GM13977 (cell line): Measurements from ENCODE around the gene DUSP9.

Experiments
- DNase-seq: peaks from one replicate; pipeline ENCODE4 v3.0.0; 2012; ENCODE audit warnings: low spot score
- CTCF ChIP-seq: IDR thresholded peaks from 2 replicates; pipeline ENCODE4 v1.5.1; 2012; ENCODE audit warnings: mild to moderate bottlenecking, control low read depth; ENCODE audit not compliant: insufficient read depth; ENCODE audit errors: extremely low read depth, missing control alignments
- in situ Hi-C: fragments of 300-500 bp; cut with MboI; formaldehyde crosslinking; loops from one replicate; pipeline ENCODE4 v1.12.0; 2022; ENCODE audit warnings: low sequenced_read_pairs, low pct_unique_long_range_greater_than_20kb, mixed read lengths, inconsistent platforms; ENCODE audit not compliant: unreplicated experiment

Gene DUSP9

GRCh38 chrX:153610836-153611213, 36.2 kb upstream of the DUSP9 start:
- DNase-seq, result no peak
- in situ Hi-C loops, result no loop called here
- no peak for TF ChIP-seq CTCF

- TF ChIP-seq CTCF, result no peak
- DNase-seq, result no peak
- in situ Hi-C loops, result no loop called here
Measured at GRCh38 chrX:153611298-153612095, 35.5 kb upstream of the DUSP9 start.

- no peak for TF ChIP-seq CTCF
- in situ Hi-C loops, result no loop called here
- DNase-seq, result no peak
Measured at GRCh38 chrX:153612413-153612812, 34.6 kb upstream of the DUSP9 start.

GRCh38 chrX:153614818-153615217, 32.2 kb upstream of the DUSP9 start:
- no peak for DNase-seq
- in situ Hi-C loops, result no loop called here
- TF ChIP-seq CTCF, result no peak

GRCh38 chrX:153620576-153620975, 26.4 kb upstream of the DUSP9 start:
- in situ Hi-C loops, result no loop called here
- no peak for TF ChIP-seq CTCF
- no peak for DNase-seq

- no peak for DNase-seq
- TF ChIP-seq CTCF, result no peak
- in situ Hi-C loops, result no loop called here
Measured at GRCh38 chrX:153621949-153622598, 24.9 kb upstream of the DUSP9 start.
